Hepatocyte (in vitro differentiated cells): ENCODE measurements around the gene CPT1B. TPM values are rescaled to one million over a fixed set of nuclear protein-coding genes. Genes with fewer than 3 reads are reported as not detected.

Experiments used
- DNase-seq: peaks from one replicate; pipeline ENCODE4 v3.0.0-alpha.2; 2016; ENCODE audit warnings: low spot score
- H2AFZ ChIP-seq: fragments of 200-600 bp; sonication (generic); 2 replicates; pipeline ENCODE4 v1.6.0; 2016; ENCODE audit warnings: antibody characterized with exemption, mild to moderate bottlenecking
- H3K27ac ChIP-seq: fragments of 200-600 bp; sonication (generic); 2 replicates; pipeline ENCODE4 v1.5.1; 2016; ENCODE audit warnings: mild to moderate bottlenecking
- H3K27me3 ChIP-seq: fragments of 200-600 bp; sonication (generic); 2 replicates; pipeline ENCODE4 v1.6.1; 2016
- H3K36me3 ChIP-seq: fragments of 200-600 bp; sonication (generic); replicated peaks from 2 replicates; pipeline ENCODE4 v1.5.1; 2016; ENCODE audit warnings: low read depth; ENCODE audit not compliant: insufficient read depth
- H3K4me1 ChIP-seq: fragments of 200-600 bp; sonication (generic); 2 replicates; pipeline ENCODE4 v1.5.1; 2016; ENCODE audit warnings: mild to moderate bottlenecking, moderate library complexity; ENCODE audit not compliant: insufficient read depth
- H3K4me2 ChIP-seq: fragments of 200-600 bp; sonication (generic); 2 replicates; pipeline ENCODE4 v1.6.0; 2016
- H3K4me3 ChIP-seq: fragments of 200-600 bp; sonication (generic); 2 replicates; pipeline ENCODE4 v1.5.1; 2016; ENCODE audit warnings: mild to moderate bottlenecking
- H3K79me2 ChIP-seq: fragments of 200-600 bp; sonication (generic); 2 replicates; pipeline ENCODE4 v1.6.0; 2017; ENCODE audit warnings: mild to moderate bottlenecking
- H3K9me2 ChIP-seq: fragments of 200-600 bp; sonication (generic); replicated peaks from 2 replicates; pipeline ENCODE4 v1.6.0; 2017; ENCODE audit warnings: mild to moderate bottlenecking; ENCODE audit not compliant: insufficient read depth
- H3K9me3 ChIP-seq: fragments of 200-600 bp; sonication (generic); 2 replicates; pipeline ENCODE4 v1.5.1; 2016; ENCODE audit warnings: low read depth, mild to moderate bottlenecking
- H4K20me1 ChIP-seq: fragments of 200-600 bp; sonication (generic); 2 replicates; pipeline ENCODE4 v1.6.0; 2016; ENCODE audit warnings: mild to moderate bottlenecking; ENCODE audit not compliant: insufficient read depth, poor library complexity, severe bottlenecking
- EZH2 ChIP-seq: fragments of 200-600 bp; sonication (generic); IDR thresholded peaks from 2 replicates; pipeline ENCODE4 v1.6.1; 2016; ENCODE audit warnings: antibody characterized with exemption, mild to moderate bottlenecking, borderline replicate concordance
- EZH2phosphoT487 ChIP-seq: fragments of 200-600 bp; sonication (generic); IDR thresholded peaks from one replicate; pipeline ENCODE4 v1.6.1; 2018; ENCODE audit warnings: antibody characterized with exemption, mild to moderate bottlenecking, low read depth, moderate library complexity; ENCODE audit not compliant: unreplicated experiment, severe bottlenecking
- WGBS: methylation state at CpG from one replicate; pipeline ENCODE4 v1.1.6; 2016; ENCODE audit warnings: low lambda C conversion rate; ENCODE audit errors: missing lambda C conversion rate; 5-methylcytosine and 5-hydroxymethylcytosine counted together
- polyA plus RNA-seq: library from polyadenylated mRNA; unstranded; fragments of >200 nt; fragmentation: Nextera tagmentation; extraction: Ambion mirVana; gene quantifications from 2 replicates; pipeline ENCODE4 v1.2.1, GENCODE V29; 2016
- total RNA-seq: library from RNA; depleted of rRNA; stranded (reverse); fragments of >200 nt; gene quantifications from 2 replicates; pipeline ENCODE4 v1.2.3, GENCODE V29; 2014
- TF ChIP-seq, protein P1 (sequence below): fragments of 200-600 bp; sonication (generic); IDR thresholded peaks from 2 replicates; pipeline ENCODE4 v1.5.1; 2016; ENCODE audit warnings: antibody characterized with exemption, mild to moderate bottlenecking; ENCODE audit not compliant: poor library complexity

The CPT1B gene
- total and polyA plus RNA-seq, 2 experiments from 2014 or later = 27.5 to 64.0 TPM

DNA sequence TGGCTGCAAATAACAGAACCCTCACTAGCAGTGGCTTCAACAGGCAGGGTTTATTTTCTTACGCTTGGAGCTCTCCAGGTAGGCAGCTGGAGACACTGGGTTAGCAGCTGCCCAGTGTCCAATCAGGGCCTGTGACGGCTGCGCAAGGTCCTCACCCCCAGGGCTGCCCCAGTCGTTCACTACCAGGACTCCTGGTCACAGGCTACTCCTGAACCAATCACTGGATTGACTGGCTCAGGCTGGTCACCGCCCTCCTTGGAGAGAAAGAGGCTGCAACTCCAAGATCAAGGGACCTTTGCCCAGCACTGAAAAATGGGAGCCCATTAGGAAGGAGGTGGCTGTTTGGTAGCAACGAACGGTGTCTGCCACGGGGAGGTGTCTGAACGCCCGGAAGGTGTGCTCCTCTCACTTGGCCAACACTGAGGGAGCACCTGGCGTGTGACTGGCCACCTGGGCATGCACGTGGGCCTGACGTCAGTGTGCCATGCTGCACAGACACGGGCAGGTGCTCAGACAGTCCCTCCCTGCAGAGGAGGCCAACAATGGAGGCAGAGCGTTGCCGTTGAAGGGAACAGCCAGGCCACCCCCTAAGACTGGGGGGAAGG, 44.6 kb upstream of the CPT1B start:
- Histone ChIP-seq H3K9me2 (no peaks in the 10 kb centered on the region), H3K4me3 (no peak overlapping the region), H3K36me3 (no peaks in the 10 kb centered on the region), H3K4me2 (no peak overlapping the region), H4K20me1 (no peaks in the 10 kb centered on the region), H3K27me3 (no peaks in the 10 kb centered on the region), H2AFZ (no peak overlapping the region), H3K4me1 (no peaks in the 10 kb centered on the region), H3K79me2 (no peaks in the 10 kb centered on the region), H3K27ac (no peak overlapping the region), H3K9me3 (no peaks in the 10 kb centered on the region)
- TF ChIP-seq EZH2phosphoT487 (no peak), EZH2 (no peak)
- TF ChIP-seq, protein P1, sequence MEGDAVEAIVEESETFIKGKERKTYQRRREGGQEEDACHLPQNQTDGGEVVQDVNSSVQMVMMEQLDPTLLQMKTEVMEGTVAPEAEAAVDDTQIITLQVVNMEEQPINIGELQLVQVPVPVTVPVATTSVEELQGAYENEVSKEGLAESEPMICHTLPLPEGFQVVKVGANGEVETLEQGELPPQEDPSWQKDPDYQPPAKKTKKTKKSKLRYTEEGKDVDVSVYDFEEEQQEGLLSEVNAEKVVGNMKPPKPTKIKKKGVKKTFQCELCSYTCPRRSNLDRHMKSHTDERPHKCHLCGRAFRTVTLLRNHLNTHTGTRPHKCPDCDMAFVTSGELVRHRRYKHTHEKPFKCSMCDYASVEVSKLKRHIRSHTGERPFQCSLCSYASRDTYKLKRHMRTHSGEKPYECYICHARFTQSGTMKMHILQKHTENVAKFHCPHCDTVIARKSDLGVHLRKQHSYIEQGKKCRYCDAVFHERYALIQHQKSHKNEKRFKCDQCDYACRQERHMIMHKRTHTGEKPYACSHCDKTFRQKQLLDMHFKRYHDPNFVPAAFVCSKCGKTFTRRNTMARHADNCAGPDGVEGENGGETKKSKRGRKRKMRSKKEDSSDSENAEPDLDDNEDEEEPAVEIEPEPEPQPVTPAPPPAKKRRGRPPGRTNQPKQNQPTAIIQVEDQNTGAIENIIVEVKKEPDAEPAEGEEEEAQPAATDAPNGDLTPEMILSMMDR = no peak
- 84% methylated on average over 16 of the region's 16 CpGs for WGBS
- DNase-seq = no peak

DNA sequence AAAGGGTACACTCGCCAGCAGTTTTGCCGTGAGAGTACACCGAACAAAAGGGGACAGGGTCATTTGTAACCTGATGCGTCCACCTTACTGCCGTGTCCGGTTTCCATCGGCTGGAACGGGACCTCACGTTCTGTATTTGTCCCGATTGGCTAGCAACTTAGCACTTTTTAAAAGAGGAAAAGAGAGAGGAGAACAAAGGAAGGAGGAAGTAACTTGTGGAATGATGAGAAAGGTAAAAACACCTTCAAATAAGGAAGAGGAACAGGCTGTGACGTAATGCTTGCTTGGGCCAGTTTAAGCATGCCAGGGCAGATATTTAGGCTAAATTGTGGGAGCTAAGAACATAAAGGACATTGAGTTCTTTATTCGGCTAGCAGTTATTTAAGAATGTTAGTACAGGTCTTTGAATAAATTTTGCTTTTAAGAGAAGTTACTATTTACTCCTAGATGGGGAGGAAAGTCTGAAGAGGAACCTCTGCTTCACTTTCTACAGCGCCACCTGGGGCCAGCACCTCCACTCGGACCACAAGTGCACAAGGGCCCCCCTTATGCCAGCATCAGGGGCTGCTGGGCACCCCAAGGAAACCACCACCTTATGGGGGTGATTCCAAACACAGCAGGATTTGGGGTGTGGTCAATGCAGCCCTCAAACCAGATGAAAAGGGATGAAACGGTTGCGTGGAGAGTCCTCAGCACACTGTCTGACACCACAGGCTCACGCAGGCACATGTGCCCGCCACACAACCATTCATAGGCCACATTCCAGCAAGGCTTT, 43.9 kb upstream of the CPT1B start:
- H3K4me1 ChIP-seq = no peaks in the 10 kb centered on the region

DNA sequence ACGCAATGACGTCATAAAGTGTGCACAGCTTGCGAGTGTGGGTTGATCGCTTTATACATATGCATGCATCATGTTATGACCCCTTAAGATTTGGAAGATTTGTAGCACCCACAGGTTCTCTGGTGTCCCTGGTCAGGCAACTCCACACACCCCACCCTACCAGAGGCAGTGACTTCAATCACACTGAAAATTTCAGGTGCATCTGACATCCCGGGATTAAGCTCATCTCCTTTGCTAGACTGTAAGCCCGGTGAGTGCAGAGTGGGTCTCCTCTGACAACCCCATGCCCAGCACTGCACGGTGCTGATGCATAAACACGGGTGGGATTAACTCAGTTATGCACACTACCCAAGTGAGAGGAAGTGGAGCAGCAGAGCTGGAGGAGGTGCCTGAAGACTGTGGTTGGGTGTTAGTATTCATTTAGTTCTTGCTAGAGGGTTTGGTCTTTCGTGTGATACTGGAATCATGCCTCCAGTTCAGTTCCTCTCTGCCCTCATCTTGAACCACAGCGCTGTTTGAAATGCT, 43.2 kb upstream of the CPT1B start:
- Histone ChIP-seq H3K79me2 (no peaks in the 10 kb centered on the region), H3K4me3 (no peak overlapping the region), H3K4me2 (peak overlapping the region; percentile 67), H3K27me3 (no peaks in the 10 kb centered on the region), H3K9me2 (no peaks in the 10 kb centered on the region), H3K9me3 (no peaks in the 10 kb centered on the region), H2AFZ (no peak overlapping the region), H4K20me1 (no peaks in the 10 kb centered on the region), H3K4me1 (no peaks in the 10 kb centered on the region), H3K27ac (no peak overlapping the region), H3K36me3 (no peaks in the 10 kb centered on the region)
- 59% methylated on average over 10 of the region's 10 CpGs for WGBS
- TF ChIP-seq EZH2 (no peak), EZH2phosphoT487 (no peak)
- TF ChIP-seq, protein P1 = no peak
- no peak for DNase-seq

More for the DNA sequence above, 43.9 kb upstream of the CPT1B start:
- TF ChIP-seq EZH2phosphoT487 = no peak
- TF ChIP-seq, protein P1 = peak; percentile 16
- TF ChIP-seq EZH2 = no peak
- no peaks in the 10 kb centered on the region for H4K20me1 ChIP-seq
- H3K4me3 ChIP-seq = no peak overlapping the region
- peak overlapping the region; percentile 67 for H3K4me2 ChIP-seq
- DNase-seq = no peak
- H3K36me3 ChIP-seq = no peaks in the 10 kb centered on the region
- H3K79me2 ChIP-seq = no peaks in the 10 kb centered on the region
- no peaks in the 10 kb centered on the region for H3K9me3 ChIP-seq
- H3K9me2 ChIP-seq = no peaks in the 10 kb centered on the region
- no peak overlapping the region for H2AFZ ChIP-seq
- H3K27me3 ChIP-seq = no peaks in the 10 kb centered on the region
- H3K27ac ChIP-seq = no peak overlapping the region
- 52% methylated on average over 18 of the region's 18 CpGs for WGBS
